HepG2 (cell line): ENCODE data around the gene AKNA. TPM values are rescaled to one million over a fixed set of nuclear protein-coding genes. Genes with fewer than 3 reads are reported as not detected.

Experiments
- ATAC-seq: fragments of 200-7000 bp; cut with Tn5 transposase; 3 replicates; pipeline ENCODE4 v1.9.1; 2020; ENCODE audit warnings: mild to moderate bottlenecking, moderate library complexity
- BruUV-seq: library from RNA; stranded (reverse); fragments of 400-500 nt; replicated peaks from 2 replicates; lab custom pipeline; 2021; lab: Mats Ljungman, UMichigan
- CTCF ChIA-PET: fragments of 300-600 bp; formaldehyde crosslinking; extraction: SDS; loops from one replicate; lab custom pipeline; 2021; ENCODE audit warnings: low total read pairs, inconsistent platforms, low intra/inter-chr PET ratio; lab: Yijun Ruan, JAX
- POLR2A ChIA-PET: fragments of 350-600 bp; sonication (Branson Sonifier 250); formaldehyde crosslinking; loops from one replicate; lab custom pipeline; 2020; ENCODE audit warnings: antibody characterized with exemption, inconsistent platforms; lab: Yijun Ruan, JAX
- DNase-seq: peaks from one replicate; pipeline ENCODE4 v3.0.0-alpha.2; 2015; ENCODE audit warnings: low spot score
- FAIRE-seq: peaks from 3 replicates; lab custom pipeline; 2011; peaks lifted over from hg19 to GRCh38; lab: Jason Lieb, UNC
- H2AFZ ChIP-seq: one replicate; pipeline ENCODE4 v1.6.1; 2011; ENCODE audit warnings: low read length, inconsistent platforms
- H3K27ac ChIP-seq: fragments of 300-600 bp; 3 replicates; pipeline ENCODE4 v1.8.0; 2011; ENCODE audit warnings: mixed run types, mild to moderate bottlenecking, mixed read lengths, low read length, inconsistent platforms; ENCODE audit not compliant: insufficient read depth; ENCODE audit errors: extremely low read length
- H3K27me3 ChIP-seq, 2 experiments: fragments of 200-600 bp in 1 of 2; 2 replicates in 1 of 2; 3 replicates in 1 of 2; pipeline versions ENCODE4 v1.6.0 to v1.8.0; 2011; ENCODE audit warnings: low read length in 2 of 2, mild to moderate bottlenecking in 2 of 2, moderate library complexity in 2 of 2, inconsistent platforms in 1 of 2; ENCODE audit not compliant: insufficient read depth in 2 of 2, control insufficient read depth in 1 of 2
- H3K36me3 ChIP-seq, 2 experiments: fragments of 200-600 bp in 1 of 2; replicated peaks in 1 of 2; 2 replicates in 1 of 2; 3 replicates in 1 of 2; pipeline versions ENCODE4 v1.5.1 to v1.8.0; 2011; ENCODE audit warnings: low read length in 2 of 2, inconsistent platforms in 1 of 2; ENCODE audit not compliant: insufficient read depth in 2 of 2, control insufficient read depth in 1 of 2
- H3K4me1 ChIP-seq: 2 replicates; pipeline ENCODE4 v1.5.1; 2012; ENCODE audit warnings: low read length, inconsistent platforms; ENCODE audit not compliant: insufficient read depth
- H3K4me2 ChIP-seq: 2 replicates; pipeline ENCODE4 v1.6.0; 2011; ENCODE audit warnings: low read depth, low read length, inconsistent platforms
- H3K4me3 ChIP-seq, 3 experiments: fragments of 200-600 bp in 1 of 3; sonication (generic), shearing (Covaris generic) in 1 of 3; replicated peaks in 1 of 3; 2 replicates each; pipeline ENCODE4 v1.5.1; 2011 to 2016; ENCODE audit warnings: low read length in 3 of 3, inconsistent platforms in 2 of 3, low read depth in 2 of 3, mild to moderate bottlenecking in 2 of 3, control low read depth in 1 of 3, mixed read lengths in 1 of 3; ENCODE audit not compliant: insufficient read depth in 1 of 3
- H3K79me2 ChIP-seq: one replicate; pipeline ENCODE4 v1.6.1; 2011; ENCODE audit warnings: low read length, inconsistent platforms; ENCODE audit not compliant: insufficient read depth
- H3K9ac ChIP-seq: 2 replicates; pipeline ENCODE4 v1.6.0; 2011; ENCODE audit warnings: mild to moderate bottlenecking, low read depth, low read length, inconsistent platforms; ENCODE audit not compliant: insufficient read depth
- H3K9me3 ChIP-seq: 2 replicates; pipeline ENCODE4 v1.5.1; 2012; ENCODE audit warnings: mild to moderate bottlenecking, low read length
- H4K20me1 ChIP-seq: 2 replicates; pipeline ENCODE4 v1.6.0; 2011; ENCODE audit warnings: inconsistent platforms, mild to moderate bottlenecking, low read length, moderate library complexity; ENCODE audit not compliant: insufficient read depth
- CENPBD1 ChIP-seq: sonication (generic); formaldehyde crosslinking; IDR thresholded peaks from 2 replicates; pipeline ENCODE4 v1.8.0; 2022; ENCODE audit warnings: missing genetic modification reagents, low read depth, mild to moderate bottlenecking, borderline replicate concordance
- FOXK1 ChIP-seq: sonication (generic); formaldehyde crosslinking; IDR thresholded peaks from 2 replicates; pipeline ENCODE4 v1.4.0; 2020; ENCODE audit warnings: low read depth, missing genetic modification reagents, borderline replicate concordance
- HOXA5 ChIP-seq: sonication (generic); formaldehyde crosslinking; IDR thresholded peaks from 2 replicates; pipeline ENCODE4 v1.4.0; 2020; ENCODE audit warnings: missing genetic modification reagents
- IRX3 ChIP-seq: sonication (generic); formaldehyde crosslinking; IDR thresholded peaks from 2 replicates; pipeline ENCODE4 v1.8.1; 2023; ENCODE audit warnings: mild to moderate bottlenecking, low read depth, missing genetic modification reagents, borderline replicate concordance
- NR3C1 ChIP-seq: sonication (generic); formaldehyde crosslinking; IDR thresholded peaks from 2 replicates; pipeline ENCODE4 v1.4.0; 2020; ENCODE audit warnings: missing genetic modification reagents
- TOPORS ChIP-seq: sonication (generic); formaldehyde crosslinking; IDR thresholded peaks from 2 replicates; pipeline ENCODE4 v1.8.0; 2023; ENCODE audit warnings: mild to moderate bottlenecking, missing genetic modification reagents
- ZBTB14 ChIP-seq: sonication (generic); formaldehyde crosslinking; IDR thresholded peaks from 2 replicates; pipeline ENCODE4 v1.4.0; 2020; ENCODE audit warnings: missing genetic modification reagents
- ZBTB42 ChIP-seq: sonication (generic); formaldehyde crosslinking; IDR thresholded peaks from 2 replicates; pipeline ENCODE4 v1.5.0; 2020; ENCODE audit warnings: mild to moderate bottlenecking, missing genetic modification reagents
- ZEB1 ChIP-seq: IDR thresholded peaks from 2 replicates; pipeline ENCODE4 v1.6.1; 2012; ENCODE audit warnings: mild to moderate bottlenecking, low read depth, inconsistent platforms; ENCODE audit not compliant: insufficient replicate concordance
- ZNF17 ChIP-seq: sonication (generic); formaldehyde crosslinking; IDR thresholded peaks from 2 replicates; pipeline ENCODE4 v1.5.0; 2020; ENCODE audit warnings: mild to moderate bottlenecking, missing genetic modification reagents
- ZNF235 ChIP-seq: sonication (generic); formaldehyde crosslinking; IDR thresholded peaks from 2 replicates; pipeline ENCODE4 v1.8.1; 2023; ENCODE audit warnings: mild to moderate bottlenecking, missing genetic modification reagents, borderline replicate concordance
- ZNF335 ChIP-seq: sonication (generic); formaldehyde crosslinking; IDR thresholded peaks from 2 replicates; pipeline ENCODE4 v1.4.0; 2020; ENCODE audit warnings: missing genetic modification reagents
- ZNF468 ChIP-seq: sonication (generic); formaldehyde crosslinking; IDR thresholded peaks from 2 replicates; pipeline ENCODE4 v1.8.0; 2022; ENCODE audit warnings: mild to moderate bottlenecking, moderate library complexity, missing genetic modification reagents
- ZNF484 ChIP-seq: sonication (generic); formaldehyde crosslinking; IDR thresholded peaks from 2 replicates; pipeline ENCODE4 v1.5.1; 2020; ENCODE audit warnings: mild to moderate bottlenecking, low read depth, missing genetic modification reagents, borderline replicate concordance
- WGBS: methylation state at CpG from one replicate; pipeline ENCODE4 v1.1.6; 2017; ENCODE audit warnings: low lambda C conversion rate; 5-methylcytosine and 5-hydroxymethylcytosine counted together
- in situ Hi-C: cut with HindIII; loops from 2 replicates; pipeline ENCODE4 v1.10.0; 2017; ENCODE audit warnings: low pct_unique_long_range_greater_than_20kb; ENCODE audit not compliant: extremely low pct_ligation_motif_present
- intact Hi-C: fragments of 100-400 bp; cut with micrococcal nuclease; formaldehyde crosslinking; loops from one replicate; pipeline ENCODE4 v1.10.0; 2022; ENCODE audit not compliant: unreplicated experiment
- polyA plus RNA-seq, 8 experiments: library from polyadenylated mRNA; depleted of rRNA in 3 of 8; stranded (reverse) in 7 of 8; unstranded in 1 of 8; fragments of >200 nt; fragmentation: Illumina TruSeq in 4 of 8; extraction: Trizol in 4 of 8; gene quantifications; 2 replicates each; pipeline versions ENCODE4 v1.2.1 to v1.2.3, GENCODE V29; 2011 to 2016; ENCODE audit warnings: low read depth in 4 of 8, missing spikeins in 1 of 8, mixed read lengths in 1 of 8; ENCODE audit not compliant: insufficient read depth in 1 of 8
- total RNA-seq, 5 experiments: library from RNA; depleted of rRNA; stranded (reverse); fragments of >200 nt; fragmentation: Illumina TruSeq; extraction: Trizol; gene quantifications; 2 replicates each; pipeline ENCODE4 v1.2.3, GENCODE V29; 2016; ENCODE audit warnings: low read depth in 1 of 5
- TF ChIP-seq, protein P1 (sequence below): sonication (generic); formaldehyde crosslinking; IDR thresholded peaks from 2 replicates; pipeline ENCODE4 v1.4.0; 2020; ENCODE audit warnings: missing genetic modification reagents

The AKNA gene
- total and polyA plus RNA-seq, 2 of the 13 experiments (the other 11 are each of a cell fraction or from before 2014, with no cell fraction given): 3.0 to 3.1 TPM

- Histone ChIP-seq H3K9me3 (no peaks in the 10 kb centered on the region), H2AFZ (no peak overlapping the region), H3K4me2 (no peak overlapping the region), H3K79me2 (no peaks in the 10 kb centered on the region), H4K20me1 (no peaks in the 10 kb centered on the region), H3K4me3 (no peak overlapping the region), H3K27ac (no peak overlapping the region), H3K4me1 (peaks cover 17% of the 10 kb centered on the region), H3K36me3 (no peaks in the 10 kb centered on the region; a peak in 1 of 5 replicates), H3K27me3 (no peaks in the 10 kb centered on the region), H3K9ac (no peak overlapping the region)
- POLR2A ChIA-PET: no interaction called here
- intact Hi-C loops: no loop called here
- no peak for FAIRE-seq
- no peak for TF ChIP-seq ZNF335 (CRISPR knock-in tag)
- no peak for TF ChIP-seq IRX3 (CRISPR knock-in tag)
- TF ChIP-seq ZEB1: no peak
- TF ChIP-seq, protein P1, sequence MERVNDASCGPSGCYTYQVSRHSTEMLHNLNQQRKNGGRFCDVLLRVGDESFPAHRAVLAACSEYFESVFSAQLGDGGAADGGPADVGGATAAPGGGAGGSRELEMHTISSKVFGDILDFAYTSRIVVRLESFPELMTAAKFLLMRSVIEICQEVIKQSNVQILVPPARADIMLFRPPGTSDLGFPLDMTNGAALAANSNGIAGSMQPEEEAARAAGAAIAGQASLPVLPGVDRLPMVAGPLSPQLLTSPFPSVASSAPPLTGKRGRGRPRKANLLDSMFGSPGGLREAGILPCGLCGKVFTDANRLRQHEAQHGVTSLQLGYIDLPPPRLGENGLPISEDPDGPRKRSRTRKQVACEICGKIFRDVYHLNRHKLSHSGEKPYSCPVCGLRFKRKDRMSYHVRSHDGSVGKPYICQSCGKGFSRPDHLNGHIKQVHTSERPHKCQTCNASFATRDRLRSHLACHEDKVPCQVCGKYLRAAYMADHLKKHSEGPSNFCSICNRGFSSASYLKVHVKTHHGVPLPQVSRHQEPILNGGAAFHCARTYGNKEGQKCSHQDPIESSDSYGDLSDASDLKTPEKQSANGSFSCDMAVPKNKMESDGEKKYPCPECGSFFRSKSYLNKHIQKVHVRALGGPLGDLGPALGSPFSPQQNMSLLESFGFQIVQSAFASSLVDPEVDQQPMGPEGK (CRISPR knock-in tag): no peak
- TF ChIP-seq HOXA5 (CRISPR knock-in tag): no peak
- no peak for TF ChIP-seq CENPBD1 (CRISPR knock-in tag)
- TF ChIP-seq ZNF468 (CRISPR knock-in tag): no peak
- no peak for TF ChIP-seq TOPORS (CRISPR knock-in tag)
- no peak for TF ChIP-seq ZBTB14
- TF ChIP-seq NR3C1 (CRISPR knock-in tag): no peak
- TF ChIP-seq ZBTB42: no peak
- TF ChIP-seq ZNF484 (CRISPR knock-in tag): no peak
- no peak for TF ChIP-seq FOXK1
- no peak for TF ChIP-seq ZNF17 (CRISPR knock-in tag)
- TF ChIP-seq ZNF235 (CRISPR knock-in tag): no peak
- no TSS peak for BruUV-seq
- no peak for ATAC-seq
- CTCF ChIA-PET: no interaction called here
- DNase-seq: no peak
- in situ Hi-C loops: no loop called here
- WGBS: 95% methylated on average over 8 of the region's 10 CpGs
Observed at GRCh38 chr9:114316605-114317230, 71.1 kb downstream of the AKNA start.
